K562 (cell line): ENCODE results near the gene MLLT3. TPM values are rescaled to one million over a fixed set of nuclear protein-coding genes. Genes with fewer than 3 reads are reported as not detected.

Experiments used
- ATAC-seq: fragments of 200-7000 bp; cut with Tn5 transposase; 3 replicates; pipeline ENCODE4 v1.9.1; 2020; ENCODE audit warnings: moderate library complexity
- BruUV-seq: library from RNA; stranded (reverse); fragments of 400-500 nt; replicated peaks from 2 replicates; lab custom pipeline; 2021; lab: Mats Ljungman, UMichigan
- CTCF ChIA-PET: fragments of 300-600 bp; formaldehyde crosslinking; extraction: SDS; loops from one replicate; lab custom pipeline; 2021; ENCODE audit warnings: low intra/inter-chr PET ratio; lab: Yijun Ruan, JAX
- POLR2A ChIA-PET: fragments of 300-600, 350-650 bp; sonication (Branson Sonifier 250); formaldehyde crosslinking; extraction: SDS; loops from one replicate; lab custom pipeline; 2021; ENCODE audit warnings: antibody characterized with exemption, inconsistent platforms; lab: Yijun Ruan, JAX
- DNase-seq, 4 experiments: peaks; one replicate each; pipeline versions ENCODE4 v3.0.0 to v3.0.0-alpha.2; 2011 to 2018; ENCODE audit warnings: low spot score in 3 of 4, mixed read lengths in 3 of 4; ENCODE audit errors: extremely low read depth in 1 of 4
- FAIRE-seq: peaks from 2 replicates; lab custom pipeline; 2011; peaks lifted over from hg19 to GRCh38; lab: Jason Lieb, UNC
- H2AFZ ChIP-seq: 2 replicates; pipeline ENCODE4 v1.6.0; 2011; ENCODE audit warnings: low read depth, low read length, control low read depth, inconsistent platforms
- H3K27ac ChIP-seq: fragments of 200-600 bp; 3 replicates; pipeline ENCODE4 v1.8.0; 2011; ENCODE audit warnings: low read depth, mild to moderate bottlenecking, control low read depth, inconsistent platforms, low read length, moderate library complexity, mixed read lengths; ENCODE audit errors: extremely low read depth
- H3K27me3 ChIP-seq, 2 experiments: fragments of 300-600 bp in 1 of 2; 2 replicates in 1 of 2; 3 replicates in 1 of 2; pipeline versions ENCODE4 v1.6.0 to v1.8.0; 2011; ENCODE audit warnings: inconsistent platforms in 2 of 2, low read length in 2 of 2, mild to moderate bottlenecking in 1 of 2, mixed read lengths in 1 of 2, moderate library complexity in 1 of 2; ENCODE audit not compliant: control insufficient read depth in 2 of 2, insufficient read depth in 2 of 2
- H3K36me3 ChIP-seq: fragments of 300-600 bp; 3 replicates; pipeline ENCODE4 v1.8.0; 2011; ENCODE audit warnings: mild to moderate bottlenecking, low read length, inconsistent platforms; ENCODE audit not compliant: control insufficient read depth, insufficient read depth
- H3K4me1 ChIP-seq, 2 experiments: fragments of 200-600 bp in 1 of 2; replicated peaks in 1 of 2; 2 replicates in 1 of 2; 3 replicates in 1 of 2; pipeline versions ENCODE4 v1.5.1 to v1.8.0; 2011; ENCODE audit warnings: inconsistent platforms in 2 of 2, low read length in 2 of 2, mild to moderate bottlenecking in 1 of 2, mixed read lengths in 1 of 2, moderate library complexity in 1 of 2; ENCODE audit not compliant: control insufficient read depth in 2 of 2, insufficient read depth in 2 of 2
- H3K4me2 ChIP-seq: 2 replicates; pipeline ENCODE4 v1.6.1; 2011; ENCODE audit warnings: low read length, control low read depth, inconsistent platforms, mixed read lengths; ENCODE audit not compliant: insufficient read depth
- H3K4me3 ChIP-seq: fragments of 200-600 bp; sonication (generic), shearing (Covaris generic); 2 replicates; pipeline ENCODE4 v1.5.1; 2016; ENCODE audit warnings: control low read depth, inconsistent platforms
- H3K79me2 ChIP-seq: fragments of 200-600 bp; 3 replicates; pipeline ENCODE4 v1.8.0; 2011; ENCODE audit warnings: low read length, inconsistent platforms; ENCODE audit not compliant: control insufficient read depth, insufficient read depth
- H3K9ac ChIP-seq, 2 experiments: 2 replicates each; pipeline versions ENCODE4 v1.6.0 to v1.6.1; 2011; ENCODE audit warnings: low read depth in 2 of 2, low read length in 2 of 2, control low read depth in 1 of 2, inconsistent platforms in 1 of 2, mild to moderate bottlenecking in 1 of 2, mixed read lengths in 1 of 2; ENCODE audit not compliant: insufficient read depth in 1 of 2
- H3K9me1 ChIP-seq: one replicate; pipeline ENCODE4 v1.6.0; 2011; ENCODE audit warnings: inconsistent platforms, mild to moderate bottlenecking, low read length, moderate library complexity; ENCODE audit not compliant: control insufficient read depth, insufficient read depth
- H3K9me3 ChIP-seq: replicated peaks from 2 replicates; pipeline ENCODE4 v1.5.1; 2011; ENCODE audit warnings: low read depth, low read length, inconsistent platforms; ENCODE audit not compliant: control insufficient read depth, insufficient read depth
- H4K20me1 ChIP-seq: replicated peaks from 2 replicates; pipeline ENCODE4 v1.6.1; 2011; ENCODE audit warnings: low read length, inconsistent platforms, mixed read lengths; ENCODE audit not compliant: control insufficient read depth, insufficient read depth
- HINFP ChIP-seq: fragments of 450-650 bp; conservative IDR thresholded peaks from 2 replicates; pipeline ENCODE4 v1.6.1; 2016; ENCODE audit warnings: missing genetic modification characterization, low read depth, mild to moderate bottlenecking, control low read depth, missing compliant biosample characterization
- HNRNPUL1 ChIP-seq: fragments of 200-400 bp; formaldehyde crosslinking; IDR thresholded peaks from 2 replicates; pipeline ENCODE4 v1.6.1; 2017; ENCODE audit warnings: low read length
- HOXB6 ChIP-seq: fragments of 250-450 bp; sonication (Bioruptor Pico); IDR thresholded peaks from 2 replicates; pipeline ENCODE4 v1.5.1; 2022; ENCODE audit warnings: mild to moderate bottlenecking, borderline replicate concordance
- MCM5 ChIP-seq: fragments of 450-650 bp; IDR thresholded peaks from 2 replicates; pipeline ENCODE4 v1.6.1; 2016; ENCODE audit warnings: low read depth
- PURB ChIP-seq: sonication (generic); formaldehyde crosslinking; IDR thresholded peaks from 2 replicates; pipeline ENCODE4 v1.9.0; 2021; ENCODE audit warnings: low read depth, mild to moderate bottlenecking, missing genetic modification reagents
- RNF2 ChIP-seq: sonication (generic); IDR thresholded peaks from 2 replicates; pipeline ENCODE4 v1.6.1; 2016
- TAL1 ChIP-seq: fragments of 450-650 bp; IDR thresholded peaks from 2 replicates; pipeline ENCODE4 v1.6.1; 2016; ENCODE audit warnings: mild to moderate bottlenecking
- ZBTB40 ChIP-seq, 2 experiments: fragments of 450-650 bp in 1 of 2; sonication (generic) in 1 of 2; formaldehyde crosslinking in 1 of 2; IDR thresholded peaks; 2 replicates each; pipeline versions ENCODE4 v1.7.1 to v1.9.0; 2016 to 2022; ENCODE audit warnings: inconsistent platforms in 1 of 2, mild to moderate bottlenecking in 1 of 2, missing genetic modification reagents in 1 of 2
- ZBTB49 ChIP-seq: sonication (generic); formaldehyde crosslinking; IDR thresholded peaks from 2 replicates; pipeline ENCODE4 v1.8.0; 2022; ENCODE audit warnings: missing genetic modification reagents, mild to moderate bottlenecking, borderline replicate concordance
- ZNF764 ChIP-seq: fragments of 250-450 bp; sonication (Bioruptor Pico); IDR thresholded peaks from 2 replicates; pipeline ENCODE4 v1.4.0; 2020; ENCODE audit warnings: low read depth, mild to moderate bottlenecking, moderate library complexity
- WGBS: fragments of 100-300 bp; shearing (Covaris generic); methylation state at CpG from one replicate; pipeline ENCODE4 v1.1.6; 2016; ENCODE audit warnings: low coverage, mixed read lengths; ENCODE audit not compliant: insufficient coverage; ENCODE audit errors: missing lambda C conversion rate; 5-methylcytosine and 5-hydroxymethylcytosine counted together
- in situ Hi-C: fragments of 300-500 bp; cut with MboI; formaldehyde crosslinking; loops from 4 replicates; pipeline ENCODE4 v1.15.0; 2018; ENCODE audit warnings: inconsistent platforms, mixed read lengths
- intact Hi-C: fragments of 100-400 bp; cut with micrococcal nuclease; formaldehyde crosslinking; loops from 2 replicates; pipeline ENCODE4 v1.14.2; 2022
- polyA plus RNA-seq, 8 experiments: library from polyadenylated mRNA; depleted of rRNA in 4 of 8; stranded (reverse) in 5 of 8; unstranded in 3 of 8; fragments of >200 nt; fragmentation: Nextera tagmentation in 2 of 8; fragmentation: Illumina TruSeq in 1 of 8; extraction: Ambion mirVana in 2 of 8; extraction: Trizol in 1 of 8; gene quantifications; 2 replicates each; pipeline versions ENCODE4 v1.2.1 to v1.2.3, GENCODE V29; 2011 to 2014; ENCODE audit warnings: inconsistent platforms in 1 of 8, missing spikeins in 1 of 8
- total RNA-seq, 7 experiments: library from RNA; depleted of rRNA in 6 of 7; stranded (reverse); fragments of >200 nt in 6 of 7; fragmentation: Illumina TruSeq in 2 of 7; extraction: Trizol in 2 of 7; gene quantifications; 2 replicates each; pipeline versions ENCODE4 v1.2.1 to v1.2.3, GENCODE V29; 2011 to 2021; ENCODE audit warnings: low replicate concordance in 1 of 7

The MLLT3 gene
- total and polyA plus RNA-seq, 9 of the 15 experiments (the other 6 are each of a cell fraction or from before 2014, with no cell fraction given), result 0.07 to 0.42 (median 0.22) TPM; not detected in 4

- no peak overlapping the region for H3K27ac ChIP-seq
- no CpG with 5 or more reads among the region's 2 CpGs for WGBS
- H3K4me3 ChIP-seq, result no peak overlapping the region
- BruUV-seq, result no TSS peak
- ChIA-PET CTCF (no interaction called here), POLR2A (no interaction called here)
- intact Hi-C loops, result no loop called here
- no peaks in the 10 kb centered on the region for H3K4me1 ChIP-seq
- ATAC-seq (no peak), FAIRE-seq (no peak), DNase-seq (no peak)
- H3K4me2 ChIP-seq, result no peak overlapping the region
- no peaks in the 10 kb centered on the region for H4K20me1 ChIP-seq
- in situ Hi-C loops, result no loop called here
- no peaks in the 10 kb centered on the region for H3K9me1 ChIP-seq
- H3K36me3 ChIP-seq, result no peaks in the 10 kb centered on the region
- H2AFZ ChIP-seq, result no peak overlapping the region
- H3K9ac ChIP-seq, result no peak overlapping the region
- H3K27me3 ChIP-seq, result no peaks in the 10 kb centered on the region
- H3K79me2 ChIP-seq, result no peaks in the 10 kb centered on the region
- H3K9me3 ChIP-seq, result no peaks in the 10 kb centered on the region
- no peak for TF ChIP-seq ZBTB49 (CRISPR knock-in tag)
- TF ChIP-seq PURB (CRISPR knock-in tag), result no peak
- no peak for TF ChIP-seq HOXB6
- no peak for TF ChIP-seq ZBTB40 (IDR thresholded peaks at IDR 0.05)
- TF ChIP-seq ZBTB40 (CRISPR knock-in tag; IDR thresholded peaks at IDR 0.05), result no peak
- TF ChIP-seq ZNF764 (CRISPR knock-in tag), result no peak
- TF ChIP-seq HNRNPUL1, result no peak
- no peak for TF ChIP-seq HINFP (tag)
- TF ChIP-seq TAL1, result no peak
- TF ChIP-seq RNF2, result no peak
- no peak for TF ChIP-seq MCM5
Observed at GRCh38 chr9:20524776-20525175, 97.5 kb downstream of the MLLT3 start.
